HFFc6 (cell line): Measurements from ENCODE around the gene MVD. TPM values are rescaled to one million over a fixed set of nuclear protein-coding genes. Genes with fewer than 3 reads are reported as not detected.

Experiments
- DNase-seq: peaks from one replicate; pipeline ENCODE4 v3.0.0-alpha.2; 2018
- H3K27ac Mint-ChIP-seq: 2 replicates; pipeline ENCODE4 v1.8.0; 2020; ENCODE audit warnings: mild to moderate bottlenecking, mixed read lengths
- H3K27me3 Mint-ChIP-seq: 2 replicates; pipeline ENCODE4 v1.8.0; 2021; ENCODE audit warnings: mild to moderate bottlenecking, moderate library complexity, mixed read lengths; ENCODE audit not compliant: insufficient read depth
- H3K36me3 Mint-ChIP-seq: 2 replicates; pipeline ENCODE4 v1.8.0; 2021; ENCODE audit warnings: low read depth, mixed read lengths
- H3K4me1 Mint-ChIP-seq: 2 replicates; pipeline ENCODE4 v1.8.0; 2020; ENCODE audit warnings: low read depth, mixed read lengths
- H3K4me3 Mint-ChIP-seq: 2 replicates; pipeline ENCODE4 v1.8.0; 2020; ENCODE audit warnings: mild to moderate bottlenecking, moderate library complexity, mixed read lengths
- H3K9me3 Mint-ChIP-seq: 2 replicates; pipeline ENCODE4 v1.8.0; 2020; ENCODE audit warnings: mild to moderate bottlenecking, mixed read lengths
- total RNA-seq, 6 experiments: library from RNA; stranded (reverse); fragmentation: NEBNext Ultra II Directional; extraction: Animal tissue kit (Norgen Biotek cat#: 25700); gene quantifications; 2 replicates in 1 of 6; 3 replicates in 5 of 6; pipeline ENCODE4 v1.2.3, GENCODE V29; 2021
- TF ChIP-seq, protein P1 (sequence below): fragments of 200-600 bp; sonication (generic); IDR thresholded peaks from 2 replicates; pipeline ENCODE4 v1.5.0; 2021; ENCODE audit warnings: antibody characterized with exemption, mild to moderate bottlenecking

Gene MVD
- total RNA-seq, 6 experiments from 2014 or later: 21.1 to 28.0 (median 24.0) TPM

DNA sequence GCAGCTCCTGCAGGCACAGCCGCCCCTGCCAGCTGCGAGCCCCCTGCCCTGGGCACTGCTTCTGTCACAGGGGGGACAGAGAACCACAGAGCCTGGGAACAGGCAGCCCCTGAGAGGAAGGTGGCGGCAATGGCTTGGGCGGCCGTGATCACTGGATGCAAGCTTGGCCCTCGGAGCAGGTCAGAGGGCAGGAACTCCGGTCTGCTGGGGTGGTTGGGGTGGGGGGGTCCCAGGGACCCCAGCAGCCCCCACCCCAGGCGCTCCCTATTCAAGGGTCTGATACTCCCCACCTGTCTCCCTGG is 10.2 kb downstream of the MVD start:
- TF ChIP-seq, protein P1, sequence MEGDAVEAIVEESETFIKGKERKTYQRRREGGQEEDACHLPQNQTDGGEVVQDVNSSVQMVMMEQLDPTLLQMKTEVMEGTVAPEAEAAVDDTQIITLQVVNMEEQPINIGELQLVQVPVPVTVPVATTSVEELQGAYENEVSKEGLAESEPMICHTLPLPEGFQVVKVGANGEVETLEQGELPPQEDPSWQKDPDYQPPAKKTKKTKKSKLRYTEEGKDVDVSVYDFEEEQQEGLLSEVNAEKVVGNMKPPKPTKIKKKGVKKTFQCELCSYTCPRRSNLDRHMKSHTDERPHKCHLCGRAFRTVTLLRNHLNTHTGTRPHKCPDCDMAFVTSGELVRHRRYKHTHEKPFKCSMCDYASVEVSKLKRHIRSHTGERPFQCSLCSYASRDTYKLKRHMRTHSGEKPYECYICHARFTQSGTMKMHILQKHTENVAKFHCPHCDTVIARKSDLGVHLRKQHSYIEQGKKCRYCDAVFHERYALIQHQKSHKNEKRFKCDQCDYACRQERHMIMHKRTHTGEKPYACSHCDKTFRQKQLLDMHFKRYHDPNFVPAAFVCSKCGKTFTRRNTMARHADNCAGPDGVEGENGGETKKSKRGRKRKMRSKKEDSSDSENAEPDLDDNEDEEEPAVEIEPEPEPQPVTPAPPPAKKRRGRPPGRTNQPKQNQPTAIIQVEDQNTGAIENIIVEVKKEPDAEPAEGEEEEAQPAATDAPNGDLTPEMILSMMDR: no peak
- DNase-seq: no peak
- no peaks in the 10 kb centered on the region for H3K4me1 Mint-ChIP-seq
- no peaks in the 10 kb centered on the region for H3K27me3 Mint-ChIP-seq
- H3K27ac Mint-ChIP-seq: no peak overlapping the region
- H3K9me3 Mint-ChIP-seq: no peaks in the 10 kb centered on the region
- H3K36me3 Mint-ChIP-seq: no peaks in the 10 kb centered on the region; the same call in 1 of the 2 replicates
- H3K4me3 Mint-ChIP-seq: no peak overlapping the region

DNA sequence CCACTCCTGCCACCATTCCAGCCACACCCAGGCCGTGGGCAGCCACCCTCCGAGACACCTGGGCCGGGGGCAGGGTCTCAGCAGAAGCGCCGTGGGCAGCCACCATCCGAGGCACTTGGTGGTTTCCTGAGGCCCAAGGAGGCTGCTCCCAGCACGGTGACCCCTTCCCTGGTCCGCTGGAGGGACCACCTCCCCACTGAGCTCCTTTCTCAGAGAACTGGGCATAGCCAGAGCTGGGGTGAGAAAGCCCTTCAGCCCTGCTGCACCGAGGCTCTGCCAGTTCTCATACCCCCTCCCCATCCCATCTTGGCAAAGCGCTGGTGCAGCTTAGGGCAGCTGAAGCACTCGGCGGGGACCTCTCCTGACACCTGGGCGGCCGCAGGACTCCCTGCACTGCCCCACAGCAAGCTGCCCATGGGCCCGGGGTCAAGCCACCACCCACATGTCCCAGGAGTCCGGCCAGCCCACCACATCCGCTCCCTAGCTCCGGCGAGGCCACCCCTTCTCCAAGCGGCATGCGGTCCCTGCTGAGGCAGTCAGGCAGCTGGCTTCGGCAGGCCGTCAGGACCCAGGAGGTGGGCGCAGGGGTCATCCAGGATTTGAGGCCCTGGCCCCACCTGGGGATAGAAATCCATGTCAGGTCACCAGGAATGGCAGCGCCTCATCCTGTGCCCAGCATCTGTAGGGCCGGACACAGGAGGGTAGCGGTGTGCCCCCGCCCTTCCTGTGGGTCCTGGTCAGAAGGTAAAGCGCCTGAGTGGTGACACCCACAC is 10.7 kb downstream of the MVD start:
- TF ChIP-seq, protein P1: no peak
- Mint-ChIP-seq H3K27me3 (no peaks in the 10 kb centered on the region), H3K27ac (no peak overlapping the region), H3K4me1 (no peaks in the 10 kb centered on the region), H3K4me3 (no peak overlapping the region), H3K36me3 (no peaks in the 10 kb centered on the region; the same call in 1 of the 2 replicates), H3K9me3 (no peaks in the 10 kb centered on the region)
- DNase-seq: no peak

DNA sequence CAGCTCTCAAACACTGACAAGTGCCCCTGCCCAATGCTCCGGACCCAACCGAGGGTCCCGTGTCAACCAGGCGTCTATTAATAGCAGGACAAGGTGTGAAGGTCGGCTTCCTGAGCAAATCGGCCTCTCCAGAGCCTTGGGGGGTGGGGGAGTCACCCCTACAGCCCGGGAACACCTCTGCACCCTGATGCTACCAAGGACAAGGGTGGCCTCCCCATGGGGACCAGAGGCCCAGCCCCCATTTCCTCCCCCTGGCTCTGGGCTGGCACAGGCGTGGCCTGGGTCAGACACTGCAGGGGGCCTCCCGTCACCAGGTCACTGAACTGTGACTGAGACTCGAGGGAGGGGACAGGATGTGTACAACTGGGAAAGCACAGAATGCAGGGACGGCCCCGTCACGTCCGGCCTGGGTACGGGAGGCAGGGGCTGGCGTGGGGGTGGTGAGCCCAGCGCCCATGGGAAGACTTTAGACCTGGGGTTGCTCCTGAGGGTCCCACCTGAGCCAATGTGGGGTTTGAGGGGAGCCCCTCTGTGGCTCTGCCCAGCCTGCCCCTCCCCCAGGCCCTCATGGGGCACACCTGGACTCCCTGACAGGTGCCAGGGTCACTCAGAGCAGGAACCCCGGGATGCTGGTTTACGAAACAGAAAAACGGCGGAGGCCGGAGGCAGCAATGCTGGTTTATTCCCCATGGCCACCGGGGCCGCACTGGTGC is 11.5 kb downstream of the MVD start:
- no peak for DNase-seq
- no peaks in the 10 kb centered on the region; the same call in 1 of the 2 replicates for H3K36me3 Mint-ChIP-seq

DNA sequence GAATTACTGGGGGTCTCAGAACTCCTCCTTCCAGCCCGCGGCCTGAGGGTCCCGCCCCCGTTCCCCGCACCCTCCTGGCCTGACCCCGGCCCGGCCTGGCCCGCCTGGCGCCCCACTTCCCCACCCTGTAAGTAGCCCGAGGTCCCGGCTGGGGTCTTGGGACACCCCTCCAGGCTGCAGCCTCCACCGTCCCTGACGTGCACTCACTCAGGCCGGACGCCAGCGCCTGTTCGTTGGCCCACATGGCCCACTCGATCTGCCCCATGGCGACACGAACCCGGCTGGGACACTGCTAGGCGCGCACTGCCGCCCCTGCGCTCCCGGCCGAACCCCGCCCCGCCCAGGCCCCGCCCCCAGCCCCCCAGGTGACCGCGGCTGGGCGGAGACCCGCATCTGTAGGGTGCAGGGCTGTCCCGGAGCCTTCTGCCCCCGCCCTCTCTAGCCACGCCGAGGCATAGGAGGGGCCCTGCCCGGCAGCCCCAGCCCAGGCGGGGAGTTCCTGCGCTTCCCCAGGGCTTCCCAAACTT is 12.1 kb downstream of the MVD start, which contains the start of gene CYBA:
CYBA (minus strand) TSS at position 305 of the 527 bp plus-strand sequence; CDS start at position 265, 40 bp downstream.
- no peak within 1 kb of the TSS for H3K27ac Mint-ChIP-seq
- H3K4me1 Mint-ChIP-seq: no peaks in the 10 kb centered on the region
- DNase-seq: peak; percentile 48
- no peaks in the 10 kb centered on the region for H3K27me3 Mint-ChIP-seq
- TF ChIP-seq, protein P1: no peak
- H3K4me3 Mint-ChIP-seq: peak within 1 kb of the TSS; percentile 85
- no peaks in the 10 kb centered on the region for H3K9me3 Mint-ChIP-seq
- H3K36me3 Mint-ChIP-seq: no peaks in the 10 kb centered on the region; the same call in 1 of the 2 replicates

More for the DNA sequence above, 11.5 kb downstream of the MVD start:
- H3K9me3 Mint-ChIP-seq: no peaks in the 10 kb centered on the region
- no peaks in the 10 kb centered on the region for H3K27me3 Mint-ChIP-seq
- H3K4me3 Mint-ChIP-seq: peak overlapping the region; percentile 85
- TF ChIP-seq, protein P1: no peak
- H3K4me1 Mint-ChIP-seq: no peaks in the 10 kb centered on the region
- no peak overlapping the region for H3K27ac Mint-ChIP-seq

DNA sequence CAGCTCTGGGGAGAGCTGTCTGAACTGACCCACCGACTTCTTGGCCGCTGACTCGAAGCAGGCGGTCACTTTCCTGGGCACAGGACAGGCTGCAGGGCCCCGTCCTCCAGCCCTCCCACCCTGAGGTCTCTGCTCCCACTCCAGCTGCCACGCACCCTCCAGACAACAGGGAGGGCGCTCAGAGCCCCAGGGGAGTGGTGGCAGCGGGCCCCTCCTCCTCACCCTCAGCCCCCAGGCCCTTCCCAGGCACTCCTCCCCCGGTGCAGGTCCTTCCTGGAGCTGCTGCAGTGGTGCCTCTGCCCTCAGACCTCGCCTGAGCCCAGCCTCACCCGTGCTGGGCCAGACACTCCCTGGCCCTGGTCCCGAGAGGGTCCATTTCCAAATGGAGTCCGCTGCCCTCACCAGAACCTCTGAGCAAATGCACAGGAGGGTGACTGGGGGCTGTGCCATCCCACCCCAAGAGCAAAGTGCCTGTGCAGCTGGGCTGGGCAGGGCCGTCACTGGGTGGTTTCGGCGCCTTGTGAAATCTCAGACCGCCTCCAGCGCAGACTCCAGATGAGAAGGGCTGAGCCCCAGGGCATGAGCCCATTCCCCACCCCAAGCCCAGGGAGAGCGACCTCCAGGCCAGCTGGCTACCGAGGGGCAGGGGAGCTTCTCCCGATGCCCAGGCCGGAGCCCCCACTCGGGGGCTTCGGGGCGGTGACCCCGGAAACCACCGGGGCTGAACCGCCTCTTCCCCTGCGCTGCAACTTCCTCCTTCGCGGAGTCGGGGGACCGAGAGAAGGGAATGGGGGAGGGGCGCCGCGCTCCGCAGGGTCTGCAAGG is 12.8 kb downstream of the MVD start:
- no peaks in the 10 kb centered on the region for H3K9me3 Mint-ChIP-seq
- H3K27ac Mint-ChIP-seq: no peak overlapping the region
- no peaks in the 10 kb centered on the region; the same call in 1 of the 2 replicates for H3K36me3 Mint-ChIP-seq
- no peaks in the 10 kb centered on the region for H3K27me3 Mint-ChIP-seq
- no peak for DNase-seq
- TF ChIP-seq, protein P1: no peak
- no peaks in the 10 kb centered on the region for H3K4me1 Mint-ChIP-seq
- H3K4me3 Mint-ChIP-seq: peak overlapping the region; percentile 85
